HepG2 (cell line): ENCODE measurements around the gene AFAP1. TPM values are rescaled to one million over a fixed set of nuclear protein-coding genes. Genes with fewer than 3 reads are reported as not detected.

ENCODE experiments used
- ATAC-seq: fragments of 200-7000 bp; cut with Tn5 transposase; 3 replicates; pipeline ENCODE4 v1.9.1; 2020; ENCODE audit warnings: mild to moderate bottlenecking, moderate library complexity
- BruUV-seq: library from RNA; stranded (reverse); fragments of 400-500 nt; replicated peaks from 2 replicates; lab custom pipeline; 2021; lab: Mats Ljungman, UMichigan
- CTCF ChIA-PET: fragments of 300-600 bp; formaldehyde crosslinking; extraction: SDS; loops from one replicate; lab custom pipeline; 2021; ENCODE audit warnings: low total read pairs, inconsistent platforms, low intra/inter-chr PET ratio; lab: Yijun Ruan, JAX
- POLR2A ChIA-PET: fragments of 350-600 bp; sonication (Branson Sonifier 250); formaldehyde crosslinking; loops from one replicate; lab custom pipeline; 2020; ENCODE audit warnings: antibody characterized with exemption, inconsistent platforms; lab: Yijun Ruan, JAX
- DNase-seq: peaks from one replicate; pipeline ENCODE4 v3.0.0-alpha.2; 2015; ENCODE audit warnings: low spot score
- FAIRE-seq: peaks from 3 replicates; lab custom pipeline; 2011; peaks lifted over from hg19 to GRCh38; lab: Jason Lieb, UNC
- H2AFZ ChIP-seq: one replicate; pipeline ENCODE4 v1.6.1; 2011; ENCODE audit warnings: low read length, inconsistent platforms
- H3K27ac ChIP-seq: fragments of 300-600 bp; 3 replicates; pipeline ENCODE4 v1.8.0; 2011; ENCODE audit warnings: mixed run types, mild to moderate bottlenecking, mixed read lengths, low read length, inconsistent platforms; ENCODE audit not compliant: insufficient read depth; ENCODE audit errors: extremely low read length
- H3K27me3 ChIP-seq, 2 experiments: fragments of 200-600 bp in 1 of 2; 2 replicates in 1 of 2; 3 replicates in 1 of 2; pipeline versions ENCODE4 v1.6.0 to v1.8.0; 2011; ENCODE audit warnings: low read length in 2 of 2, mild to moderate bottlenecking in 2 of 2, moderate library complexity in 2 of 2, inconsistent platforms in 1 of 2; ENCODE audit not compliant: insufficient read depth in 2 of 2, control insufficient read depth in 1 of 2
- H3K36me3 ChIP-seq, 2 experiments: fragments of 200-600 bp in 1 of 2; replicated peaks in 1 of 2; 2 replicates in 1 of 2; 3 replicates in 1 of 2; pipeline versions ENCODE4 v1.5.1 to v1.8.0; 2011; ENCODE audit warnings: low read length in 2 of 2, inconsistent platforms in 1 of 2; ENCODE audit not compliant: insufficient read depth in 2 of 2, control insufficient read depth in 1 of 2
- H3K4me1 ChIP-seq: 2 replicates; pipeline ENCODE4 v1.5.1; 2012; ENCODE audit warnings: low read length, inconsistent platforms; ENCODE audit not compliant: insufficient read depth
- H3K4me2 ChIP-seq: 2 replicates; pipeline ENCODE4 v1.6.0; 2011; ENCODE audit warnings: low read depth, low read length, inconsistent platforms
- H3K4me3 ChIP-seq, 3 experiments: fragments of 200-600 bp in 1 of 3; sonication (generic), shearing (Covaris generic) in 1 of 3; replicated peaks in 1 of 3; 2 replicates each; pipeline ENCODE4 v1.5.1; 2011 to 2016; ENCODE audit warnings: low read length in 3 of 3, inconsistent platforms in 2 of 3, low read depth in 2 of 3, mild to moderate bottlenecking in 2 of 3, control low read depth in 1 of 3, mixed read lengths in 1 of 3; ENCODE audit not compliant: insufficient read depth in 1 of 3
- H3K79me2 ChIP-seq: one replicate; pipeline ENCODE4 v1.6.1; 2011; ENCODE audit warnings: low read length, inconsistent platforms; ENCODE audit not compliant: insufficient read depth
- H3K9ac ChIP-seq: 2 replicates; pipeline ENCODE4 v1.6.0; 2011; ENCODE audit warnings: mild to moderate bottlenecking, low read depth, low read length, inconsistent platforms; ENCODE audit not compliant: insufficient read depth
- H3K9me3 ChIP-seq: 2 replicates; pipeline ENCODE4 v1.5.1; 2012; ENCODE audit warnings: mild to moderate bottlenecking, low read length
- H4K20me1 ChIP-seq: 2 replicates; pipeline ENCODE4 v1.6.0; 2011; ENCODE audit warnings: inconsistent platforms, mild to moderate bottlenecking, low read length, moderate library complexity; ENCODE audit not compliant: insufficient read depth
- ARID2 ChIP-seq: sonication (generic); formaldehyde crosslinking; IDR thresholded peaks from 2 replicates; pipeline ENCODE4 v1.8.1; 2022; ENCODE audit warnings: mild to moderate bottlenecking, missing genetic modification reagents, borderline replicate concordance
- ELF4 ChIP-seq: sonication (generic); formaldehyde crosslinking; IDR thresholded peaks from 2 replicates; pipeline ENCODE4 v1.5.0; 2020; ENCODE audit warnings: missing genetic modification reagents, mild to moderate bottlenecking, moderate library complexity, borderline replicate concordance
- GFI1 ChIP-seq: sonication (generic); formaldehyde crosslinking; IDR thresholded peaks from 2 replicates; pipeline ENCODE4 v1.5.0; 2020; ENCODE audit warnings: missing genetic modification reagents, mild to moderate bottlenecking, borderline replicate concordance
- JUND ChIP-seq: sonication (generic); formaldehyde crosslinking; IDR thresholded peaks from 2 replicates; pipeline ENCODE4 v1.8.0; 2022; ENCODE audit warnings: mild to moderate bottlenecking, missing genetic modification reagents
- KMT2B ChIP-seq: IDR thresholded peaks from 2 replicates; pipeline ENCODE4 v1.6.1; 2016; ENCODE audit warnings: missing genetic modification reagents, missing compliant biosample characterization
- PRDM15 ChIP-seq: sonication (generic); formaldehyde crosslinking; IDR thresholded peaks from 2 replicates; pipeline ENCODE4 v1.4.0; 2020; ENCODE audit warnings: missing genetic modification reagents
- SMARCE1 ChIP-seq: fragments of 450-650 bp; IDR thresholded peaks from 2 replicates; pipeline ENCODE4 v1.6.1; 2017; ENCODE audit warnings: borderline replicate concordance
- STAT5B ChIP-seq: sonication (generic); formaldehyde crosslinking; IDR thresholded peaks from 2 replicates; pipeline ENCODE4 v1.4.0; 2020; ENCODE audit warnings: missing genetic modification reagents
- ZBTB42 ChIP-seq: sonication (generic); formaldehyde crosslinking; IDR thresholded peaks from 2 replicates; pipeline ENCODE4 v1.5.0; 2020; ENCODE audit warnings: mild to moderate bottlenecking, missing genetic modification reagents
- ZNF326 ChIP-seq: sonication (generic); formaldehyde crosslinking; IDR thresholded peaks from 2 replicates; pipeline ENCODE4 v1.4.0; 2020; ENCODE audit warnings: missing genetic modification reagents, borderline replicate concordance
- ZNF790 ChIP-seq: sonication (generic); formaldehyde crosslinking; IDR thresholded peaks from 2 replicates; pipeline ENCODE4 v1.8.0; 2022; ENCODE audit warnings: missing genetic modification reagents, mild to moderate bottlenecking, borderline replicate concordance
- WGBS: methylation state at CpG from one replicate; pipeline ENCODE4 v1.1.6; 2017; ENCODE audit warnings: low lambda C conversion rate; 5-methylcytosine and 5-hydroxymethylcytosine counted together
- in situ Hi-C: cut with HindIII; loops from 2 replicates; pipeline ENCODE4 v1.10.0; 2017; ENCODE audit warnings: low pct_unique_long_range_greater_than_20kb; ENCODE audit not compliant: extremely low pct_ligation_motif_present
- intact Hi-C: fragments of 100-400 bp; cut with micrococcal nuclease; formaldehyde crosslinking; loops from one replicate; pipeline ENCODE4 v1.10.0; 2022; ENCODE audit not compliant: unreplicated experiment
- polyA plus RNA-seq, 8 experiments: library from polyadenylated mRNA; depleted of rRNA in 3 of 8; stranded (reverse) in 7 of 8; unstranded in 1 of 8; fragments of >200 nt; fragmentation: Illumina TruSeq in 4 of 8; extraction: Trizol in 4 of 8; gene quantifications; 2 replicates each; pipeline versions ENCODE4 v1.2.1 to v1.2.3, GENCODE V29; 2011 to 2016; ENCODE audit warnings: low read depth in 4 of 8, missing spikeins in 1 of 8, mixed read lengths in 1 of 8; ENCODE audit not compliant: insufficient read depth in 1 of 8
- total RNA-seq, 5 experiments: library from RNA; depleted of rRNA; stranded (reverse); fragments of >200 nt; fragmentation: Illumina TruSeq; extraction: Trizol; gene quantifications; 2 replicates each; pipeline ENCODE4 v1.2.3, GENCODE V29; 2016; ENCODE audit warnings: low read depth in 1 of 5

Gene AFAP1
- total and polyA plus RNA-seq, 2 of the 13 experiments (the other 11 are each of a cell fraction or from before 2014, with no cell fraction given) = 2.5 TPM

GRCh38 chr4:7903791-7904516 lies 35.7 kb downstream of the AFAP1 start (continued):
- TF ChIP-seq PRDM15 (CRISPR knock-in tag) = no peak
- no peak for TF ChIP-seq ARID2 (CRISPR knock-in tag)
- no peak for TF ChIP-seq GFI1
- TF ChIP-seq ZNF326 (CRISPR knock-in tag) = no peak

- Histone ChIP-seq H3K36me3 (no peaks in the 10 kb centered on the region), H3K79me2 (peaks cover 6% of the 10 kb centered on the region), H3K9me3 (no peaks in the 10 kb centered on the region), H3K9ac (no peak overlapping the region), H3K27me3 (no peaks in the 10 kb centered on the region), H3K4me2 (no peak overlapping the region), H3K4me1 (peaks cover 20% of the 10 kb centered on the region), H2AFZ (no peak overlapping the region), H3K27ac (no peak overlapping the region), H4K20me1 (no peaks in the 10 kb centered on the region), H3K4me3 (no peak overlapping the region)
- DNase-seq (no peak), ATAC-seq (no peak), FAIRE-seq (no peak)
- WGBS = 96% methylated on average over 2 of the region's 2 CpGs
- ChIA-PET POLR2A (no interaction called here), CTCF (no interaction called here)
- intact Hi-C loops = no loop called here
- TF ChIP-seq JUND (CRISPR knock-in tag) (no peak), ELF4 (CRISPR knock-in tag) (no peak), ZNF790 (no peak), SMARCE1 (no peak), STAT5B (no peak), ZBTB42 (no peak), KMT2B (CRISPR knock-in tag) (no peak)
- in situ Hi-C loops = no loop called here
- no TSS peak for BruUV-seq
These were observed 36.8 kb downstream of the AFAP1 start for GRCh38 chr4:7902826-7903225.
